ENCODE results near the gene TEX2.
A peak's percentile ranks its signal among the peaks of the same experiment; 100 is the strongest.
"Not testable (repeated sequence)": the region's sequence is repeated elsewhere in the genome, so short reads cannot be mapped to it uniquely, and the experiment has no call there.

Gene TEX2

GRCh38 chr17:64262198-64262999, 661 bp downstream of the TEX2 start:
- peak; percentile 11 to 54 for DNase-seq

DNA sequence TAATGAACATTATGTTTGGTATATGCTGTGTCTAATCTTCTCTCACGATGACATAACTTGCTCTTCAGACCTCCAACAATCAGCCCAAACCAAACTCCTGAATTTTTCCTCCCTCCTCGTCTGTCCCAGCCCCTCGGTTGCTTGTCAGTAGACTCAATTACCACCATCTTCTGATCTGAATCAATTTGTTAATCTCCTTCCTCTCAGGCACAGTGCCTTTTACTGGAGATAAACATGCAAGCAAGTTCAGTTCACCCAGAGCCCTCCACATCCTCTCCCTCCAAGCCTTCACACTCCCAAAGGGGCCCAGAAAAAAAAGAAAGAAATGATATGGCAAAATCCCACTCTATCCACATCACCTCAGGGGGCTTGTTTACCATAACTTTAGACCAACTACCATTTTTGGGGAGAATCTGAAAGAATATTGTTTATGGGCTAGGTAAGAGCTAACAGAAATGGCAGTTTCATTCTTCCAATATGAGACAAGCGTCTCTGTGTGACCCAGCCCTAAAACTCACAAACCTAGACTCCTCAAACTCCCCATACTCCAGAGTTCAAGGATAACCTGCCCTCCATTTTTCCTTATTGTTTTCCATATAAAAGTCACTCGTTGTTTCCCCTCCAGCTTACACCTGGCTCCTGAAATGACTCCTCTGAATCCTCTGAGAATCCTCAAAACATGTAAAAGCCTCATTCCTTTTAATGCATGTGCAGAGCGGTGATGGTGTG, 1.5 kb downstream of the TEX2 start:
- DNase-seq = no peak

GRCh38 chr17:64260886-64261285, 2.2 kb downstream of the TEX2 start:
- DNase-seq = no peak

GRCh38 chr17:64259922-64260321, 3.1 kb downstream of the TEX2 start:
- no peak for DNase-seq

- DNase-seq = no peak
Measured at GRCh38 chr17:64259426-64259825, 3.6 kb downstream of the TEX2 start.

DNA sequence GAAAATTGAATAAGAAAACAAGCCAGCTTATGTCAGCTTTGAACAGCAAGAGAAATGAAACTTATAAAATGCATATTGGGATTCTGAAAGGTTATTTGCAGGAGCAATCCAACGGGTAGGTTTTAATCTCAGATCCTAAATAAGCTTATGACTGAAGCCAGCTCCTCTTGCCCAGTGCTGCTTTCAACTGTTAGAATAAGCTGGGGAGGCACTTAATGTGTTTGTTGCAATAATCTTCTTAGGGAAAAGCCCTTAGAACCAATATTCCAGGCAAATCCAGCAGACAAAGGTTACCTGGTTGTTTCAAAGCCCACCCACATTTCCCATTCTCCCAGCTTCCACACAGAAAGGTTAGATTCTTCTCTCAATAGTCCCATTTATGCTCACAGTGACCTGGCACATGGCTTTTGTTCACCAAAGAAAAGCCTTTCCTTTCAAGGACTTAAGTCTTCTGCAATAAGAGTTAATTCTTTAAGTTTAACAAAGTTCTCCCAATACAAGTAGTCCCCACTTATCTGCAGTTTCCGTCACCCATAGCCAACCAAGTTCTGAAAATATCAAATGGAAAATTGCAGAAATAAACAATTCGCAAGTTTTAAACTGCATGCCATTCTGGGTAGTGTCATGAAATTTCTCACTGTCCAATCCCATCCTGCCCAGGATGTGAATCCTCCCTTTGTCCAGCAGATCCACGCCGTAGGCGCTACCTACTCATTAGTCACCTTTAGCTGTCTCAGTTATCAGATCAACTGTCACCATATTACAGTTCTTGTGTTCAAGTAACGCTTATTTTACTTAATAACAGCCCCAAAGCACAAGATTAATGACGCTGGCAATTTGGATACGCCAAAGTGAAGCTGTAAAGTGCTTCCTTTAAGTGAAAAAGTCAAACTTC, 5.9 kb downstream of the TEX2 start:
- DNase-seq = no peak

DNA sequence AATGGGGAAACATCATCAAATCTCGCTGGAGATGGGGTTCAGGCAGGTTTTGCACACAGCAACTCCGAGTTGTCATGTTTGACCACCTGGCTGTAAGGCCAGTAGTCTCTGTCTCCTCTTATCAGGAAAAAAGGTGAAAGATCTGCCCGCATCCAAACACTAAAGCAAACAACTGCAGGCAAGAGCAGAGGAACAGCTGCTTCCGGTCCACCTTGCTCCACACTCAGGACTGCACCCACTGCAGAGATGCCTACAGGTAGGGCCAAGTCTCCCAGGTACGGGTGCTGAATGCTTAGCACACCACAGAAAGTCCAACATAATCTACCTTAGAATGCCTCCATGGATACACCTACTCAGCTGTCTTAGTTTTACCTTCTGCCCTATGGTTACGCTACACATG, 7.3 kb downstream of the TEX2 start:
- no peak for DNase-seq

DNA sequence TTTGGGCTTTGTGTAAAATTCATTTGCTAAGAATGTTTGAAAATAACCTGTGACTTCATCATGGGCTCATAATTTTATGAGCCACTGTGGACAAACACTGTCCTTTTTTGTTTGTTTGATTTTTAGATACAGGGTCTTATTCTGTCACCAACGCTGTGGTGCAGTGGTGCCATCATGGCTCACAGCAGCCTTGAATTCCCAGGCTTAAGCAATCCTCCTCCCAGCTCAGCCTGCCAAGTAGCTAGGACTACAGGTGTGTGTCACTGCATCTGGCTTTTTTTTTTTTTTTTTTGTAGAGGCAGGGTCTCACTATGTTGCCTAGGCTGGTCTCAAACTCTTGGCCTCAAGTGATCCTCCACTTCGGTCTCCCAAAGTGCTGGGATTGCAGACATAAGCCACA, 8.3 kb downstream of the TEX2 start:
- DNase-seq = no peak

DNA sequence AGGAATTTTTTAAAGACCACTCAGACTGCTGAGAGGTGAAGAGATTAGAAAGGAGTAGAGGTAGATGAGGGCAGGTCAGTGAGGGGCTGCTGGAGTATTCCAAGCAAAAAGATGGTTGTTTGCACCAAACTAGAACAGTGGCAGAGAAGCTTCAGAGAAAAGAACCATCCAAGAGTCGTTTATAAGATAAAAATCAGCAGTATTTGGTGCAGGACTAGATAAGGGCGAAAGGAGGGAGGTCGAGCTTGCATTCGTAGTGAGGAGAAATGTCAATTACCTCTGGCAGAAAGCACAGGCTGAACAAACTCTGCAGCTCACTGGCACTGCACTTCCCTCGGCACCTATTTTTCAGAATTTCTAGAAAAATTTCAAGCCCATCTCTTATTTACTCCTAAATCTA, 9.6 kb downstream of the TEX2 start:
- no peak for DNase-seq

DNA sequence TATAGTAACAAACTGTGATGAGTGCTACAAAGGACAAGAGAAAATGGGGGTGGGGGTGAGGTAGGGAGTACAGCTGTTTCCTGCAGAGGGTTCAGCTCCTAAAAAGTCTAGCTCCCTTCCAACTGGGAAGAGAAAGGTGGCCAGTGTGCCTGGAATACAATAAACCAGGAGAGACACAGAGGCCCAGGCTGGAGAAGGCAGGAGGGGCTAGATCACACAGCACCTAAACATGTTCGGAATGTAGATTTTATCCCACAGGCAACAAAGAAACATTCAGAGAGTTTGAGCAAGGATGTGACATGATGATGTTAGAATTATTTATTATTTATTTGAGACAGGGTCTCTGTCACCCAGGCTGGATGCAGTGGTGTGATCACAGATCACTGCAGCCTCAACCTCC, 10.2 kb downstream of the TEX2 start:
- no peak for DNase-seq

- no peak for DNase-seq
Measured at GRCh38 chr17:64250233-64250835, 12.7 kb downstream of the TEX2 start.

- DNase-seq = no peak
Measured at GRCh38 chr17:64247836-64248235, 15.2 kb downstream of the TEX2 start.

- DNase-seq = no peak
Measured at GRCh38 chr17:64245218-64246145, 17.6 kb downstream of the TEX2 start.

GRCh38 chr17:64244165-64244564, 18.9 kb downstream of the TEX2 start:
- DNase-seq = no peak

- DNase-seq = no peak
Measured at GRCh38 chr17:64243340-64243739, 19.7 kb downstream of the TEX2 start.

- DNase-seq = no peak
Measured at GRCh38 chr17:64242633-64243032, 20.4 kb downstream of the TEX2 start.

DNA sequence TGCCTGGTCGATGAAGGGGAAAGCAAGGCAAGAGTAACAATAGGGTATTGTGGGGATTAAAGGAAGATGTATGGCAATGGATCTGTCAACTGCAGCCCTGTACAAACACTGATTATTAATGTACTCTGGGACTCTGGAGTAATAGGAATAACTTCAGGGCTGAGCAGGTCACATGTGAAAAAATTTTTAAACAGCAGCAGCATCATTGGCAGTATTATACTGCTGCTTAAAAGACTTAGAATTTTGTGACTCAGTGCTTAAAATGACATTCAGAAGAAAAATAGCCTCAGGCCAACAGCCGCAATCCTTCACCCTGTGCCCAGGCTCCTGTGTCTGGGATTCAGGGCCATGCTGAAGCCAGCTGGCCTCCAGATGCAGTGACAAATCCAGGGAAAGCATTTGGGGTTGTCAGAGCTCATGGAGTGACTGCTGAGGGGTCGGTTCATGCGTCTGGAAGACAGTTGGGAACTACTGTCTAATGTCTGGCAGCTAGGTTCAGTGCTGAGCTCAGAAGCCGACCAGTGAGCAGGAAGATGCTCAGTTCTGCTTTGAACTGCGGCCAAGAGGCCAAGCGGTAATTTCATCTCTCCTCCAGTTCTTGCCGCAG, 22.2 kb downstream of the TEX2 start:
- no peak for DNase-seq

GRCh38 chr17:64240261-64240740, 22.8 kb downstream of the TEX2 start:
- DNase-seq = no peak

- DNase-seq = not testable (repeated sequence)
Measured at GRCh38 chr17:64238449-64238848, 24.6 kb downstream of the TEX2 start.

DNA sequence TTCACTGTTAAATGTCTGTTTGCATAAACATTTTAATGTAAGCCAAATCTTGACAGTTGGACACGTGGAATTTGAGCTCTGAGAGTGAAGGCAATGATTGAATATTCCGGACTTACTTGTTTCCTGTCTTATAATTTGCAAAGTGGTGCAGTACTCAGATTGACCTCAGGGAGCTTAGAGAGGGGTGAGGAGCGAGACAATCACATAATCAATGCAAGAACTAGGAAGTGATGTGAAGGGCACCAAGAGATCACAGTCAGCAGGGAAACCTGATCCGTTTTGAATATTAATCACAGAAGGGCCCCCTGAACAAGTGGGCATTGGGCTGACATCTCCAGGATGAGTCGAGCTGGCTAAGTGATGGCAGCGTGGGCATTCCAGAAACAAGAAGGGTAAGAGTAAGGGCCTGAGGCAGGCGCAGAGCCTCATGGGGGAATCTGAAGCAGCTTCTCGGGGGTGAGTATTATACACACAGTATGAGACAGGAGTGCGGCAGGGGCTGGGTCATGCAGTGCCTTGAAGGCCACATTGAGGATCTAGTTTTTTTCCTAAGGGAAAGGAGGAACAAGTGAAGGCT, 26.1 kb downstream of the TEX2 start:
- DNase-seq = no peak

DNA sequence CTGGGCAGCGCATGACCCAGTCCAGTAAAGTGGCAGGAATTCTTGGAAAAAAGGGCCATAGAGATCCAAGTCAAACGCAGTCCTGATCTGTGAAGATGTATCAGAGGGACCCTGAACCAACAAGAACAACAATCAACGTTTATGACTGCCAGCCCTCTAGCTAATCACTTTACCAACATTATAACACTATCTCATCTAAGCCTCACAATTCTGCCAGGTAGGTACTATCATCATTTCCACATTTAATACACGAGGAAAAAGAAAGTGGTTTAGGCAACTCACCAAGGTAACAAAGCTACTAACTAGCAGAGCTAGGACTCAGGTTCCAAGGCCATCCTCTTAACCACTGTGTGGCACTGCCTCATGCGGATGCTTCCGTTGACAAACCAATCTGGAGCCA, 28.1 kb downstream of the TEX2 start:
- DNase-seq = no peak
